Prostate gland (tissue), 2 donors: ENCODE results near the gene FLYWCH1.
"Not testable (repeated sequence)": the region's sequence is repeated elsewhere in the genome, so short reads cannot be mapped to it uniquely, and the experiment has no call there.

ENCODE experiments used
- CTCF ChIP-seq, 4 experiments: fragments of 200-600 bp in 2 of 4; fragments of 450-650 bp in 2 of 4; sonication (generic) in 2 of 4; IDR thresholded peaks; 1 replicate in 3 of 4; 2 replicates in 1 of 4; pipeline ENCODE4 v1.5.1; 2016 to 2019; ENCODE audit warnings: antibody characterized with exemption in 4 of 4, mild to moderate bottlenecking in 2 of 4, moderate library complexity in 2 of 4
- POLR2A ChIP-seq: fragments of 450-650 bp; IDR thresholded peaks from one replicate; pipeline ENCODE4 v1.6.1; 2016; ENCODE audit warnings: antibody characterized with exemption, mild to moderate bottlenecking

- TF ChIP-seq CTCF (IDR thresholded peaks at IDR 0.05); POLR2A: not testable (repeated sequence)
Observed at GRCh38 chr16:2943716-2944115, 32.0 kb downstream of the FLYWCH1 start.
